LNCaP clone FGC (cell line): ENCODE results near the gene TAS2R41.

ENCODE experiments used
- DNase-seq: peaks from one replicate; pipeline ENCODE4 v3.0.0-alpha.2; 2011; ENCODE audit warnings: low read depth
- H3K4me3 ChIP-seq: 2 replicates; pipeline ENCODE4 v1.5.1; 2011; ENCODE audit warnings: mild to moderate bottlenecking, low read depth, low read length, control low read depth
- TF ChIP-seq, protein P1 (sequence below): IDR thresholded peaks from 2 replicates; pipeline ENCODE4 v1.5.1; 2012; ENCODE audit warnings: mild to moderate bottlenecking; ENCODE audit not compliant: control insufficient read depth, insufficient read depth; ENCODE audit errors: extremely low read depth

The TAS2R41 gene

GRCh38 chr7:143477501-143478150, at the start of gene TAS2R41:
Gene TAS2R41, plus strand, starts transcription at chr7:143477873. Its CDS starts 0 bp downstream, at chr7:143477873.
- TF ChIP-seq, protein P1, sequence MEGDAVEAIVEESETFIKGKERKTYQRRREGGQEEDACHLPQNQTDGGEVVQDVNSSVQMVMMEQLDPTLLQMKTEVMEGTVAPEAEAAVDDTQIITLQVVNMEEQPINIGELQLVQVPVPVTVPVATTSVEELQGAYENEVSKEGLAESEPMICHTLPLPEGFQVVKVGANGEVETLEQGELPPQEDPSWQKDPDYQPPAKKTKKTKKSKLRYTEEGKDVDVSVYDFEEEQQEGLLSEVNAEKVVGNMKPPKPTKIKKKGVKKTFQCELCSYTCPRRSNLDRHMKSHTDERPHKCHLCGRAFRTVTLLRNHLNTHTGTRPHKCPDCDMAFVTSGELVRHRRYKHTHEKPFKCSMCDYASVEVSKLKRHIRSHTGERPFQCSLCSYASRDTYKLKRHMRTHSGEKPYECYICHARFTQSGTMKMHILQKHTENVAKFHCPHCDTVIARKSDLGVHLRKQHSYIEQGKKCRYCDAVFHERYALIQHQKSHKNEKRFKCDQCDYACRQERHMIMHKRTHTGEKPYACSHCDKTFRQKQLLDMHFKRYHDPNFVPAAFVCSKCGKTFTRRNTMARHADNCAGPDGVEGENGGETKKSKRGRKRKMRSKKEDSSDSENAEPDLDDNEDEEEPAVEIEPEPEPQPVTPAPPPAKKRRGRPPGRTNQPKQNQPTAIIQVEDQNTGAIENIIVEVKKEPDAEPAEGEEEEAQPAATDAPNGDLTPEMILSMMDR = no peak
- no peak within 1 kb of the TSS for H3K4me3 ChIP-seq
- no peak for DNase-seq

DNA sequence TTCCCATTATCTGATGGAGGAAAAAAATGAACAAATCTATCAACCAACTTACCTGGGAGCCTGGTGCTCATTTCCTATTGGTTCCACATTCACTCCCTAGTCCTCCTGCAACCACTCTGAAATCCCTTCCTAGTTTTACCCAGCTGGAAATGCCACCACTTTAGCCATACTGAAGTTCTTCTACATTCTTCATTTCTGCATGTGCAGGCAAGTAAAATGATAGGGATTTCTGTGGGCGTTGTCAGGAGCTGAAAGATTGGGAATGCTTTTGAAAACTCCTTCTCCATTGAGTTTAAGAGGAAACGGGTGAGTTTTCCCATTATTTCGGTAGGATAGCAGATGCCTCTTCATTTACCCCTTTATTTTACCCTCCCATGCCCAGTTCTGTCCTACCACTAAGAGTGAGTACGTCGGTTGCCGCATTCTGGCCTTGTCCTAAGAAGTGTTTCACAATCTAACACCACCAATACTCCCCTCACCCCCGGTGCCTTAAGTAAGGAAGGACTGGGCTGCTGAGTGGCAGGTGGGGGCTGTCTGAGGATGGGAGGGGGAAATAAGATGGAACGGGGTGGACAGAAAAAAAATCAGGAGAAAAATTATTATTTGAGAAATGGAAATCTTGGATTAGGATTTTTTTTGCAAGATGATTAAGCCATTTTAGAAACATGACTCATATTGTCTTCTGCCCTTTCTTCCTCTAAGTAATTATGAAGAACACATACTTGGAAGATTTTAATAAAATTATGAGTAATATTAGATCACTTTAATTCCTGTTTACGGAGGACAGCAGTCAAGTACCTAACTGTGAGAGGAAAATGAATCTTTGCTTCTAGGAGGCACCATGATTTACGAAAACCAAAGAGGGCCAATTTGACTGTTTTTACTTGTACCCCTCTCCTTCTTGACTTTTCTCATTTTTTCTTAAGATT, 47.6 kb upstream of the TAS2R41 start:
- DNase-seq = no peak
- TF ChIP-seq, protein P1 = no peak

GRCh38 chr7:143431109-143431508, 46.6 kb upstream of the TAS2R41 start:
- no peak for DNase-seq
- no peak overlapping the region for H3K4me3 ChIP-seq
- TF ChIP-seq, protein P1 = no peak

More for the DNA sequence above, 47.6 kb upstream of the TAS2R41 start:
- H3K4me3 ChIP-seq = no peak overlapping the region

DNA sequence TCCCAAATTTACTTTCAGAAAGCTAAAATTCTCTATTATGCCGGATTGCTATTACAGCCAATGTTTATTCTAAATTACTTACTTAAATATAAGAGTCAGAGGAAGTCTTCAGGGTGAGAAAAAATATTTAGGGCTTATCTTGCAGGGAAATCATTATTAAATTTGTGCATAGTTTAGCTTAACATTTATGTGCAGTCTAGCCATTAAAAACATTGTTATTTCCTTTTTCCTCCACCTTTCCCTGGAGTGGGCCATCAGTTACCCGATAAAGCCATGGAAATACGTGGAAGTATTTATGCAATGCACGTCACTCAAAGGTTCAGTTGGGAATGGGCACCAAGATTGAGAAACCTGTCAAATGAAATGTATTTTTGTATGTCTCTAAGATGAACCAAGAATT, 43.9 kb upstream of the TAS2R41 start:
- TF ChIP-seq, protein P1 = no peak
- H3K4me3 ChIP-seq = no peak overlapping the region
- DNase-seq = no peak

- TF ChIP-seq, protein P1 = no peak
- no peak overlapping the region for H3K4me3 ChIP-seq
- DNase-seq = peak; percentile 95
Observed at GRCh38 chr7:143434660-143435059, 43.0 kb upstream of the TAS2R41 start.

GRCh38 chr7:143435266-143435665, 42.4 kb upstream of the TAS2R41 start:
- TF ChIP-seq, protein P1 = no peak
- H3K4me3 ChIP-seq = no peak overlapping the region
- no peak for DNase-seq
